MCF 10A (cell line): ENCODE measurements around the gene NUP88. TPM values are rescaled to one million over a fixed set of nuclear protein-coding genes. Genes with fewer than 3 reads are reported as not detected.

Source experiments
- BruUV-seq: library from RNA; stranded (reverse); fragments of 400-500 nt; replicated peaks from 2 replicates; lab custom pipeline; 2021; lab: Mats Ljungman, UMichigan
- CTCF ChIA-PET: fragments of 300-600 bp; sonication (Branson Sonifier 250); formaldehyde crosslinking; extraction: SDS; loops from one replicate; lab custom pipeline; 2021; ENCODE audit warnings: antibody characterized with exemption, inconsistent platforms; lab: Yijun Ruan, JAX
- POLR2A ChIA-PET: fragments of 300-600, 350-650 bp; sonication (Branson Sonifier 250); formaldehyde crosslinking; extraction: SDS; loops from one replicate; lab custom pipeline; 2020; ENCODE audit warnings: antibody characterized with exemption, inconsistent platforms; lab: Yijun Ruan, JAX
- DNase-seq: peaks from one replicate; pipeline ENCODE4 v3.0.0-alpha.2; 2018; ENCODE audit not compliant: unreplicated experiment
- H3K27ac Mint-ChIP-seq: one replicate; pipeline ENCODE4 v1.8.0; 2022; ENCODE audit warnings: mild to moderate bottlenecking, low read depth, mixed read lengths; ENCODE audit not compliant: unreplicated experiment
- H3K27me3 Mint-ChIP-seq: one replicate; pipeline ENCODE4 v1.8.0; 2022; ENCODE audit warnings: mixed read lengths; ENCODE audit not compliant: insufficient read depth, unreplicated experiment
- H3K36me3 Mint-ChIP-seq: one replicate; pipeline ENCODE4 v1.8.0; 2022; ENCODE audit warnings: mild to moderate bottlenecking, moderate library complexity, mixed read lengths; ENCODE audit not compliant: insufficient read depth, unreplicated experiment
- H3K4me1 Mint-ChIP-seq: one replicate; pipeline ENCODE4 v1.8.0; 2022; ENCODE audit warnings: mixed read lengths; ENCODE audit not compliant: insufficient read depth, unreplicated experiment
- H3K4me3 Mint-ChIP-seq: one replicate; pipeline ENCODE4 v1.8.0; 2022; ENCODE audit warnings: mild to moderate bottlenecking, moderate library complexity, mixed read lengths; ENCODE audit not compliant: unreplicated experiment
- H3K9me3 Mint-ChIP-seq: one replicate; pipeline ENCODE4 v1.8.0; 2022; ENCODE audit warnings: mixed read lengths; ENCODE audit not compliant: unreplicated experiment
- intact Hi-C: fragments of 100-400 bp; cut with micrococcal nuclease; formaldehyde crosslinking; loops from 2 replicates; pipeline ENCODE4 v1.14.1; 2022
- total RNA-seq: library from RNA; stranded (reverse); gene quantifications from 2 replicates; pipeline ENCODE4 v1.2.3, GENCODE V29; 2022
- TF ChIP-seq, protein P1 (sequence below): fragments of 200-600 bp; IDR thresholded peaks from one replicate; pipeline ENCODE4 v1.8.0; 2022; ENCODE audit warnings: antibody characterized with exemption, mild to moderate bottlenecking; ENCODE audit not compliant: unreplicated experiment

Gene NUP88
- total RNA-seq, 1 experiment from 2014 or later, result 89.2 TPM

DNA sequence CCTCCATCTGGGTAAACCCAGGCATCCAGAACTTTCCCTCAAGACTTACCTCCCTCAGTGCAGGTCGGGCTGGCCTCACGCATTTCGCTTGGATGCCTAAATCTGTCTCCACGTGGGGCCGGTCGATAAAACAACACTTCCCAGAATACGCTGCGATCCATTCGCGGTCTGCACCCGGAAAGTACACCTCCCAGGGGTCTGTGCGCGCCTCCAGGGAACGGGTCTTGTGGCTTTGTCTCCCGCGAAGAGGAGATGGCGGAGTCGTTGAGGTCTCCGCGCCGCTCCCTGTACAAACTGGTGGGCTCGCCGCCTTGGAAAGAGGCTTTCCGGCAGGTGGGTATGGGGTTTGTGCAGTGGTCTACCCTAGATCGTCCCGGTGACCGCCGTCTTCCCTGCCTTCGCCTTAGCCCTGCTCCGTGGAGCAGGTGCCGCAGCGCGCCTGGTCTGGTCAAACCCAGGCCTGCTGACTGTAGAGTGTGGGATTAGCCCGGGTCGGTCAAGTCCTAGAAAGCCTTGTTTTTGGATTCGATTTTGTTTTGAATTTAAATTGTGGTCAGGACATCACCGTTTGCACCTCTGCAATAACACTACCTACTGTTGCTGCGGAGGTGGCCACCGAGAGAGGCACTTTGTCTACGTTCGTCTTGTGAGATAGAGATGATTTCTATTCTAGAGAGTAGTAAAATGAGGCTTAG is 644 bp upstream of the NUP88 start, which contains the start of gene RPAIN:
Gene RPAIN, plus strand, starts transcription at position 224 of the 695 bp plus-strand sequence. Its CDS starts 29 bp downstream, at position 253.
- TF ChIP-seq, protein P1, sequence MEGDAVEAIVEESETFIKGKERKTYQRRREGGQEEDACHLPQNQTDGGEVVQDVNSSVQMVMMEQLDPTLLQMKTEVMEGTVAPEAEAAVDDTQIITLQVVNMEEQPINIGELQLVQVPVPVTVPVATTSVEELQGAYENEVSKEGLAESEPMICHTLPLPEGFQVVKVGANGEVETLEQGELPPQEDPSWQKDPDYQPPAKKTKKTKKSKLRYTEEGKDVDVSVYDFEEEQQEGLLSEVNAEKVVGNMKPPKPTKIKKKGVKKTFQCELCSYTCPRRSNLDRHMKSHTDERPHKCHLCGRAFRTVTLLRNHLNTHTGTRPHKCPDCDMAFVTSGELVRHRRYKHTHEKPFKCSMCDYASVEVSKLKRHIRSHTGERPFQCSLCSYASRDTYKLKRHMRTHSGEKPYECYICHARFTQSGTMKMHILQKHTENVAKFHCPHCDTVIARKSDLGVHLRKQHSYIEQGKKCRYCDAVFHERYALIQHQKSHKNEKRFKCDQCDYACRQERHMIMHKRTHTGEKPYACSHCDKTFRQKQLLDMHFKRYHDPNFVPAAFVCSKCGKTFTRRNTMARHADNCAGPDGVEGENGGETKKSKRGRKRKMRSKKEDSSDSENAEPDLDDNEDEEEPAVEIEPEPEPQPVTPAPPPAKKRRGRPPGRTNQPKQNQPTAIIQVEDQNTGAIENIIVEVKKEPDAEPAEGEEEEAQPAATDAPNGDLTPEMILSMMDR, result no peak
- intact Hi-C loops, result no loop called here
- Mint-ChIP-seq H3K36me3 (peaks cover 65% of the 10 kb centered on the region), H3K4me1 (peaks cover 17% of the 10 kb centered on the region), H3K27me3 (no peaks in the 10 kb centered on the region), H3K9me3 (no peaks in the 10 kb centered on the region), H3K27ac (peak within 1 kb of the TSS; percentile 96), H3K4me3 (peak within 1 kb of the TSS; percentile 98)
- DNase-seq, result peak; percentile 88
- CTCF ChIA-PET, result interaction anchor here (0.7 to 2.2 kb wide), 3 partner anchors 17 to 20 kb away, joined by 3 to 13 read pairs (median 6); partner anchors contain the start of gene C1QBP
- POLR2A ChIA-PET, result interaction anchor here (0.9 to 4.4 kb wide), 19 partner anchors 11 to 1020 kb away, joined by 3 to 100 read pairs (median 4); partner anchors contain the start of genes C1QBP, DERL2, DHX33 and MIS12
- BruUV-seq, result TSS peak; percentile 54

- H3K4me1 Mint-ChIP-seq, result peaks cover 19% of the 10 kb centered on the region
- DNase-seq, result peak; percentile 65
- no peaks in the 10 kb centered on the region for H3K27me3 Mint-ChIP-seq
- peak overlapping the region; percentile 96 for H3K27ac Mint-ChIP-seq
- TF ChIP-seq, protein P1, result no peak
- ChIA-PET CTCF (interaction anchor here (0.7 to 2.2 kb wide), 4 partner anchors 18 to 368 kb away, joined by 3 to 13 read pairs (median 4); partner anchors contain the start of gene C1QBP), POLR2A (interaction anchor here (0.7 to 3.8 kb wide), 30 partner anchors 12 to 1574 kb away, joined by 3 to 78 read pairs (median 4); partner anchors contain the start of genes C1QBP, DERL2, DHX33 and MIS12)
- intact Hi-C loops, result no loop called here
- peaks cover 56% of the 10 kb centered on the region for H3K36me3 Mint-ChIP-seq
- H3K4me3 Mint-ChIP-seq, result peak overlapping the region; percentile 98
- H3K9me3 Mint-ChIP-seq, result no peaks in the 10 kb centered on the region
- BruUV-seq, result TSS peak; percentile 72
Measured at GRCh38 chr17:5418858-5419355, 555 bp downstream of the NUP88 start.

GRCh38 chr17:5416901-5417300 is 2.6 kb downstream of the NUP88 start:
- TF ChIP-seq, protein P1, result no peak
- Mint-ChIP-seq H3K27ac (no peak overlapping the region), H3K4me3 (peak overlapping the region; percentile 98), H3K4me1 (peaks cover 29% of the 10 kb centered on the region), H3K27me3 (no peaks in the 10 kb centered on the region), H3K36me3 (peaks cover 61% of the 10 kb centered on the region), H3K9me3 (no peaks in the 10 kb centered on the region)
- DNase-seq, result no peak
- intact Hi-C loops, result no loop called here
- ChIA-PET CTCF (interaction anchor here (1.2 kb wide), 1 partner anchor 22 kb away, joined by 9 read pairs; the partner anchor contains the start of gene C1QBP), POLR2A (interaction anchor here (0.6 to 3.8 kb wide), 6 partner anchors 10 to 1255 kb away, joined by 3 to 78 read pairs (median 4); partner anchors contain the start of genes C1QBP, DERL2 and MIS12)
- BruUV-seq, result no TSS peak

- H3K4me3 Mint-ChIP-seq, result peak overlapping the region; percentile 49
- H3K27me3 Mint-ChIP-seq, result no peaks in the 10 kb centered on the region
- no peaks in the 10 kb centered on the region for H3K9me3 Mint-ChIP-seq
- TF ChIP-seq, protein P1, result no peak
- BruUV-seq, result no TSS peak
- POLR2A ChIA-PET, result interaction anchor here (0.9 to 2.3 kb wide), 12 partner anchors 9 to 100 kb away, joined by 3 to 23 read pairs (median 5); partner anchors contain the start of genes C1QBP, DERL2, DHX33 and MIS12
- CTCF ChIA-PET, result interaction anchor here (1.1 to 1.5 kb wide), 3 partner anchors 9 to 164 kb away, joined by 3 to 8 read pairs (median 4); partner anchors contain the start of gene C1QBP
- H3K27ac Mint-ChIP-seq, result peak overlapping the region; percentile 6
- peak; percentile 92 for DNase-seq
- H3K4me1 Mint-ChIP-seq, result peaks cover 21% of the 10 kb centered on the region
- intact Hi-C loops, result no loop called here
- H3K36me3 Mint-ChIP-seq, result peaks cover 48% of the 10 kb centered on the region
Measured at GRCh38 chr17:5413682-5414081, 5.8 kb downstream of the NUP88 start.
